HL-60/S4 (cell line): ENCODE results near the gene TRIM61.

ENCODE experiments used
- in situ Hi-C: fragments of 300-500 bp; cut with MboI; formaldehyde crosslinking; loops from 2 replicates; pipeline ENCODE4 v1.14.3; 2022; ENCODE audit warnings: low sequenced_read_pairs

The TRIM61 gene

GRCh38 chr4:164918956-164919355, 58.5 kb downstream of the TRIM61 start:
- in situ Hi-C loops: no loop called here
